ENCODE results near the gene BORCS6. TPM values are rescaled to one million over a fixed set of nuclear protein-coding genes. Genes with fewer than 3 reads are reported as not detected.

Gene BORCS6
- 10 to 100 TPM; 10.2 to 10.8 TPM for total RNA-seq

DNA sequence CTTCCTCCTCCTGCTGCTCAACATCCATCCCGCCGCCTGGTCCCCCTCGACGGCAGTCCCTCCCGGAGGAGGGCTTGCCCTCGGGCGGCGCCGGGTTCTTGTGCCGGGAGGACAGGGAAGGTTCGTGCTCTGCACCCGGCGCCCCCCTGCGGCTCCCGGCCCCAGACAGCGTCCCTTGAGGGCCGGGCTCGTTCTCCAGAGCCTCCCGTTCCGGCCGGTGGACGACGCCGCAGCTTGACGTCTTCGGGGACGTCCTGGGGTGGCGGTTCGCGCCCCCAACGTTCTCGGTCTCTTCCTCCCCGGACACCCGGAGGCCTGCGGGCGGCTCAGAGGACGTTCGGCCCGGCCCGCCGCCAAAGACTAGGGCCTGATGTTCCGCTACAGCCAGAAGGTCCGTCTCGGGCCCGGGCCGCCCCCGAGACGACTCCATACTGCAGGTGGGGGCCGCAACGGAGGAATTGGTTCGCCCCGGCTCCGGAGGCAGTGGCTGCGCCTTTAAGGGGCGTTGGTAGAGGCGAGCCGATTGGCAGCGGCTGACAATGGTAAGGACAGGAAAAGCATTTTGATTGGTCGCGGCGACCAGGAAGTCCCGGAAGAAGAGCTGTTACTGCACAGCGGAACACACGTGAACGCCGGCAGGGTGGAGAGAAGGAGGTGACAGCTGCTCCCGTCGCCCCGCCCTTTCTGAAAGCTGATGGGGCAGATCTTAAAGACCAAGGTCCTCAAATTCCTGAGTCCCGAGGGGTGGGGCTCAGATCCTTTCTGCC, at the start of gene BORCS6:
Gene BORCS6, minus strand, starts transcription at position 470 of the 767 bp plus-strand sequence. Its CDS starts 40 bp downstream, at position 430.
- Histone ChIP-seq H3K4me1 (peaks cover 0 to 44% of the 10 kb centered on the region in 2 donors), H3K27me3 (no peaks in the 10 kb centered on the region), H3K27ac (peak within 1 kb of the TSS; percentile 99), H3K36me3 (no peaks in the 10 kb centered on the region), H3K4me3 (peak within 1 kb of the TSS; percentile 89 to 92), H3K9me3 (no peaks in the 10 kb centered on the region)
- DNase-seq (ENCODE audit: low spot score), result peak; percentile 100
- TF ChIP-seq, protein P1, sequence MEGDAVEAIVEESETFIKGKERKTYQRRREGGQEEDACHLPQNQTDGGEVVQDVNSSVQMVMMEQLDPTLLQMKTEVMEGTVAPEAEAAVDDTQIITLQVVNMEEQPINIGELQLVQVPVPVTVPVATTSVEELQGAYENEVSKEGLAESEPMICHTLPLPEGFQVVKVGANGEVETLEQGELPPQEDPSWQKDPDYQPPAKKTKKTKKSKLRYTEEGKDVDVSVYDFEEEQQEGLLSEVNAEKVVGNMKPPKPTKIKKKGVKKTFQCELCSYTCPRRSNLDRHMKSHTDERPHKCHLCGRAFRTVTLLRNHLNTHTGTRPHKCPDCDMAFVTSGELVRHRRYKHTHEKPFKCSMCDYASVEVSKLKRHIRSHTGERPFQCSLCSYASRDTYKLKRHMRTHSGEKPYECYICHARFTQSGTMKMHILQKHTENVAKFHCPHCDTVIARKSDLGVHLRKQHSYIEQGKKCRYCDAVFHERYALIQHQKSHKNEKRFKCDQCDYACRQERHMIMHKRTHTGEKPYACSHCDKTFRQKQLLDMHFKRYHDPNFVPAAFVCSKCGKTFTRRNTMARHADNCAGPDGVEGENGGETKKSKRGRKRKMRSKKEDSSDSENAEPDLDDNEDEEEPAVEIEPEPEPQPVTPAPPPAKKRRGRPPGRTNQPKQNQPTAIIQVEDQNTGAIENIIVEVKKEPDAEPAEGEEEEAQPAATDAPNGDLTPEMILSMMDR (IDR thresholded peaks at IDR 0.05), result no peak

DNA sequence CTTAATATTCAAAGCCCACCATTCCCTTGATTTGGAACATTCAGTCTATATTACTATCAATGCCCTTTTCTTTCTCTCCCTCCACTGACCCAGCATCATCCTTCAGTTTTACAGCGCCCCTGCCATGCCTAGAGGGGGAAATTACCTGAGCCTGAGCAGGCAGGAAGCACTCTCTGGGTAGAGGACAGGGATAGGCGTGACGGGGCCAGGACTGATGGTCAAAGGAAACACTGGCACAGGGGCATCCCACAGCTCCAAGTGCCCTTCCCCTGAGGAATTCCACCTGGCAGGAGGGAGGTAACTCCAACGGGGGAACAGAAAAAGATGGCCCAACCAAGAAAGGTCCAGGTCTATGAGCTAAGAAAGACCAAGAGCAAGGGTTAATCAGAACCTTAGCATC, 47.9 kb upstream of the BORCS6 start:
- DNase-seq (ENCODE audit: low spot score), result no peak
- Histone ChIP-seq H3K9me3 (no peaks in the 10 kb centered on the region), H3K27ac (no peak overlapping the region), H3K4me3 (no peak overlapping the region), H3K36me3 (peaks cover 80% of the 10 kb centered on the region), H3K4me1 (no peaks in the 10 kb centered on the region), H3K27me3 (no peaks in the 10 kb centered on the region)
- TF ChIP-seq, protein P1 (IDR thresholded peaks at IDR 0.05), result no peak

- H3K27me3 ChIP-seq, result no peaks in the 10 kb centered on the region
- H3K4me3 ChIP-seq, result no peak overlapping the region
- TF ChIP-seq, protein P1 (IDR thresholded peaks at IDR 0.05), result no peak
- no peak for DNase-seq (ENCODE audit: low spot score)
- no peaks in the 10 kb centered on the region for H3K4me1 ChIP-seq
- no peak overlapping the region for H3K27ac ChIP-seq
- H3K9me3 ChIP-seq, result no peaks in the 10 kb centered on the region
- peaks cover 87% of the 10 kb centered on the region for H3K36me3 ChIP-seq
These were observed 47.2 kb upstream of the BORCS6 start for GRCh38 chr17:8237175-8237574.

DNA sequence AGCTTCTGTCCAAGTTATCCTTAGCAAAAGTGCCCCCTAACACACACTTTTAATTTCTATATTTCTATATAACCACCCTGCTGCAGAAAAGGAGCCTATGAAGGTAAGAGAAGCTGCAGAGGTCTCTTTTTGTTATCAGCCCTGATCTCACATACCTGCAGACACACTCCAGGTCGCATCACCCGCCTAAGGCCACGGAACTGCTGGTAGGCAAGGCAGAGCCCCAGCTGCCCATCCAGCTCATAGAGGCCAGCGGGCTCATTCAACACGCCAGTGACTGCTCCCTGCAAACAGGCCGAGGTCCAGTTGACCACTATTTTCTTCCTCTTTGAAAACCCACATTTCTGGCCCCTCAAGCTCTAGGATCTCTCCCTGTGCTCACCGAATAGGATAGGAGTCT, 45.7 kb upstream of the BORCS6 start:
- Histone ChIP-seq H3K4me1 (no peaks in the 10 kb centered on the region), H3K4me3 (no peak overlapping the region), H3K27me3 (no peaks in the 10 kb centered on the region), H3K9me3 (no peaks in the 10 kb centered on the region), H3K36me3 (peaks cover 97% of the 10 kb centered on the region), H3K27ac (no peak overlapping the region)
- TF ChIP-seq, protein P1 (IDR thresholded peaks at IDR 0.05), result no peak
- no peak for DNase-seq (ENCODE audit: low spot score)

- Histone ChIP-seq H3K4me3 (no peak overlapping the region), H3K27ac (no peak overlapping the region), H3K27me3 (no peaks in the 10 kb centered on the region), H3K9me3 (no peaks in the 10 kb centered on the region), H3K36me3 (peaks cover 98% of the 10 kb centered on the region), H3K4me1 (no peaks in the 10 kb centered on the region)
- TF ChIP-seq, protein P1 (IDR thresholded peaks at IDR 0.05), result no peak
- no peak for DNase-seq (ENCODE audit: low spot score)
These were observed 44.6 kb upstream of the BORCS6 start for GRCh38 chr17:8234361-8235270.
